Right kidney (tissue), 1 donor: ENCODE measurements around the gene ZDHHC11B.
"Not testable (repeated sequence)": the region's sequence is repeated elsewhere in the genome, so short reads cannot be mapped to it uniquely, and the experiment has no call there.

ENCODE experiments used
- DNase-seq: peaks from one replicate; pipeline ENCODE4 v3.0.0-alpha.2; 2016

ZDHHC11B gene

DNA sequence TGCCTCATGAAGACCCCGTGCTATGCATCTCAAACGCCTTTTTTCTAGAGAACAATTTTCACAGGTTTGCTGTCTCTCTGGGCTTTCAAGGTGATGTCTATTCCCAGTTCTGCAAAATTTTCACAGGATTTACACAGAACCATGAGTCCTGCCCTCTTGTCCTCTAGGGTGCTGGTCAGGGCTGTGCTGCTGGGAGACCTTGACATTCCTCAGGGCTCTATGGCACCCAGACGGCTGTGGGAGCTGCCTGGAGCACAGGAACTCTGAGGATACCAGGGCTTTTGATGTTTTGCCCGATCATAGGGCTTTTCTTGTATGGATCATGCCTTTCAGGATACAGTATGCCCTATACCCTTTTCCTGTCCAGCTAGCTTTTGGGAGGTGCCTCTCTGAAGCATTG lies 68.9 kb downstream of the ZDHHC11B start:
- not testable (repeated sequence) for DNase-seq

DNA sequence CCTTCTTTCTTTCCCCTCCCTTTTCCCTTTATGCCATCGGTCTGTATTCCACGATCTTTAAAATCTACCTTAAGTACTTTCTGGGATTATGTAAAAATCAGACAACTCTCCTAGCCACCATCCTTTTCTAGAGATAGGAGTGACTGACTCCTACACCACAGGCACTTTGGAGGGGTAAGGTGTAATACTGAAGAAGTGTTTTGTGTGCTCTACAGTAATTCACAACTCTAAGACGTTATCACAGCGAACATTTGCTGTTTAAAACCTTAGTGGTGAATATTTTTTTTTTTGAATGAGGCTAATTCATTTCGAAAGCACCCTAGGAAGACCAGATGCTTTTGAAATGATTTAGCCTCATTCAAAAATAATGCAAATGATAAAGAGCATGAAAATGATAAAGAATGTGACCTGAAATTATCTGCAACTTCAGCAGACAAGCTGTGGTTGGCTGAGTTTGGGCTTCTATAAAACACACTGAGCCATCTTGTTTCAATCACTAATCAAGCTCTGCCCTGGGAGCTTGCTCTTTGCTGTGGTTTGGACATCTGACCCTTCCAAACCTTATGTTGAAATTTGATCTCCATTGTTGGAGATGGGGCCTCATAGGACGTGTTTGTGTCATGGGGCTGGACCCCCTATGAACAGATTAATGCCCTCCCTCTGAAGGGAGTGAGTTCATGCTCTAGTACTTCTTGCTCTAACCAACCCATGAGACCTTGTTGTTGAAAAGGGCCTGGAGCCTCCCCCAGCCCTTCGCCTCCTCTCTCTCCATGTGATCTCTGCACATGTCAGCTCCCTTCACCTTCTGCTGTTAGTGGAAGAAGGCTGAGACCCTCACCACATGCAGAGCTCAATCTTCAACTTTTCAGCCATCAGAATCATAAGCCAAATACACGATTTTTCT lies 70.1 kb downstream of the ZDHHC11B start:
- not testable (repeated sequence) for DNase-seq

DNA sequence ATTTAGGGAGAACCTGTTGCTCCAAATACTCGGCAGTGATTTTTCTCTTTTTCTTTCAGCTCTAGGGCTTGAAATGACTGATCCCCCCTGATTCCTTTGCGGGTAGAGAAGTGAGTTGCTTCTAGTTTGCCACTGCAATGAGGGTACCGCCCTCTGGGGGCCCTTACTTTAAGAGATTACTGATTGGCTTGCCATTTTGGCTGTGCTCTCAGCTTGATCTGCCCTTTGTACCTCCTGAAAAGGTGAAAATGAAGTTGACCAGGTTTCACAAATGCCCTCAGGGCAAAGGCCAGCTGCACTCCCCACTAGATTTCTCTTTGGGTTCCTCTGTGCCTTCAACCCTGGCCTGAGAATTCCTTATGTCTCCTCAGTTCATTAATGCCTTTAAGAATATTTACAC lies 70.8 kb downstream of the ZDHHC11B start:
- DNase-seq = not testable (repeated sequence)

DNA sequence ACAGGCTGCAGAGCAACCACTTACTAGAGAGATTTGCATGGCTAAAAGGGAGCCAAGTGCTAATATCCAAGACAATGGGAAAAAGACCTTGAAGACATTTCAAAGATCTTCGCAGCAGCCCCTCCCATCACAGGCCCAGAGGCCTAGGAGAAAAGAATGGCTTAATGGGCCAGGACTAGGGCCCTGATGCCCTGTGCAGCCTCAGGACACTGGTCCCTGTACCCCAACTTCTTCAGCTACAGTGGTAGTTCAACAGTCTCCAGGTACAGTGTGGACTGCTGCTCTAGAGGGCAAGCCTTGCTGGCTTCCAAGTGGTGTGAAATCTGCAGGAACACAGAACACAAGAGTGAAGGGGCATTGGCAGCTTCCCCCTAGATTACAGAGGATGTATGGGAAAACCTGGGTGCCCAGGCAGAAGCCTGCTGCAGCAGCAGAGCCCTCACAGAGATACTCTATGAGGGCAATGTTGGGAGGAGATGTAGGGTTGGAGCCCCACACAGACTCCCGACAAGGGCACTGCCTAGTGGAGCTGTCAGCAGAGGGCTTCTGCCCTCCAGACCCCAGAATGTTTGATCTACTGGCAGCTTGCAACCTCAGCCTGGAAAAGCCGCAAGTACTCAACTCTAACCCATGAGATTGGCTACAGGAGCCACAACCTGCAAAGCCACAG lies 75.5 kb downstream of the ZDHHC11B start:
- not testable (repeated sequence) for DNase-seq

DNA sequence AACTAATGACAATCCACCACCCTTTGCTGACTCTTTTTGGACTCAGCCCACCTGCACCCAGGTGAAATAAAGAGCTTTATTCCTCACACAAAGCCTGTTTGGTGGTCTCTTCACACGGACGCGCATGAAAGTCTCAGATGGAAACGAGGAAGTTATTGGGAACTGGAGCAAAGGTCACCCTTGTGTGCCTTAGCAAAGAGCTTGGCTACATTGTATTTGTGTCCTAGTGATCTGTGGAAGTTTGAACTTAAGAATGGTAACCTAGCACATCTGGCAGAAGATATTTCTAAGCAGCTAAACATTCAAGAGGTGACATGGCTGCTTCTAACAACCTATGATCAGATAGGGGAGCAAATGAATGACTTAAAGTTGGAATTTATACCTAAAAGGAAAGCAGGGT lies 76.2 kb downstream of the ZDHHC11B start:
- DNase-seq = not testable (repeated sequence)

DNA sequence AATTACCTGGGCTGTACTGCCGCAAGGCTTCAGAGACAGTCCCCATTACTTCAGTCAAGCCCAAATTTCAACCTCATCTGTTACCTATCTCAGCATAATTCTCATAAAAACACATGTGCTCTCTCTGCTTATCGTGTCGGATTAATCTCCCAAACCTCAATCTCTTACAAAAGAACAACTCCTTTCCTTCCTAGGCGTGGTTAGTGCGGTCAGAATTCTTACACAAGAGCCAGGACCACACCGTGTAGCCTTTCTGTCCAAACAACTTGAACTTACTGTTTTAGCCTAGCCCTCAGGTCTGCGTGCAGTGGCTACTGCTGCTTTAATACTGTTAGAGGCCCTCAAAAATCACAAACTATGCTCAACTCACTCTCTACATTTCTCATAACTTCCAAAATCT lies 78.4 kb downstream of the ZDHHC11B start:
- DNase-seq = not testable (repeated sequence)

DNA sequence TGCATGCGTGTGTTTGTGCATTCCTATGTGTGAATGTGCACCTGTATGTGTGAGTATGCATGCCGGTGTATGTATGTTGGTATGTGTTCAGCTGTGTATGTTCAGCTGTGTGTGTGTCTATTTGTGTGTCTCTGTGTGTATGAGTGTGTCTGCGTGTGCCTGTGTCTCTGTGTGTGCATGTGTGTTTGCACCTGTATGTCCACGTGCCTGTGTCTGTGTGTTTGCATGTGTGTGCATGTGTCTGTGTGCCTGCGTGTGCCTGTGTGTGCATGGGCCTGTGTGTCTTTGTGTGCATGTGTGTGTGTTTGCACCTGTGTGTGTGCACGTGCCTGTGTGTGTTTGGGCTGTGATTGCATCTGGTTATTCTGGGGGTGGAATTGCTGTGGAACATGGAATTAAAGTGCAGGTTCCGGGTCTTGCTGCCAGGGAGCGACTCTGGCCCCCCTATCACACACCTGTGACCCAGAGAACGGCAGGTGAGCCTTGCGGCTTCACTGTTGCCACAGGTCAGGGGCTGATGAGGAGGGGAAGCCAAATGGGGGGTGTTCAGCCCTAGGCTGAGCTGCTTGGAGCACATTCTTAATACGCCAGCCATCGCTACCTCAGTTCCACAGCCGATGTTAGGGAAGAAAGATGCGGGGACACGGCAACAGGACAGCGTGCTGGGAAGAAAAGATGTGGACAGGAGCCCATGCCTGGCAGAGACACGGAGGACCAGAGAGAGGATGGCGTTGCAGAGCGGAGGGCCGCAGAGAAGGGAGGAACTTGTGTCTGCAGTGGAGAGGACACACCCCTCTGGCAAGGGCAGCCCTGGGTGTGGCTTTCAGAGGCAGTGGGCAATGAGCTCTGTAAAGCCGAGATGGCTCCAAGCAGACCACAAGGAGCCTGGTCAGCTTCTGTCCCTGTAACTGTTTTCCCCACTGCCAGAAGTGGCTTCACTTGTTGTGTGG lies 87.5 kb downstream of the ZDHHC11B start:
- not testable (repeated sequence) for DNase-seq

DNA sequence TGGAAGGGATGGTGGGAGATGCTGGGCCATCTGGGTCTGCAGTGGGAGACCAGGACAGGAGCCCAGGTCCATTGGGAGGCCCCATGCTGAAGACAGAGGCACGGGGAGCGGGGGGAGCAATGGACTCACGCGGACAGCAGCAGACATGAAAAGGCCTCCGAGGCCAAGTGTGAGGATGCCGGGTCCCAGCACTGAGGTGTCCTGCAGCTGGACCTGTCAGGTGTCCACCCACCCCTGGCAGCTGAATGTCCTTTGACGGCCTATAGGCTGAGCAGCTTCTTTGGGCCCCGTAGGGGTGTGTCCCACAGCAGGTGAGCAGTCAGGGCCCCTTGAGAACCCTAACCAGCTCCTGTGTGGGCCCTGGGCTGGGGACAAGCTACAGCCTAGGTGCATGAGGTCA lies 88.3 kb downstream of the ZDHHC11B start:
- DNase-seq = not testable (repeated sequence)

DNA sequence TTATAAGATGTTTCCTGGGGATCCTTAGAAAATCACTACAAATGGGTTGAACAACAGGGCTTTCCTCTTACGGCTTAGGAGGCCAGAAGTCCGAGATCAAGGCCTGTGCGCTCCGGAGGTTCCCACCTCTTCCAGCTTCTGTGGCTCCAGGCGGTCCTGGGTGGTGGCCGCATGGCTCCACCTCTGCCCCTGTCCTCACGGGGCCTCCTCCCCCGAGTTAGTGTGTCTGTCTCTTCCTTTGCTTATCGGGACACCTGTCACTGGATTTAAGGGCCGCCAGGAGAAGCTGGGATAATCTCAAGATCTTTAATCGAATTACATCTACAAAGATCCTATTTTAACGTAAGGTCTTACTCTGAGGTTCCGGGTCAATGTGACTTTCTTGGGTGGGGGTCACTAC lies 89.1 kb downstream of the ZDHHC11B start:
- not testable (repeated sequence) for DNase-seq

DNA sequence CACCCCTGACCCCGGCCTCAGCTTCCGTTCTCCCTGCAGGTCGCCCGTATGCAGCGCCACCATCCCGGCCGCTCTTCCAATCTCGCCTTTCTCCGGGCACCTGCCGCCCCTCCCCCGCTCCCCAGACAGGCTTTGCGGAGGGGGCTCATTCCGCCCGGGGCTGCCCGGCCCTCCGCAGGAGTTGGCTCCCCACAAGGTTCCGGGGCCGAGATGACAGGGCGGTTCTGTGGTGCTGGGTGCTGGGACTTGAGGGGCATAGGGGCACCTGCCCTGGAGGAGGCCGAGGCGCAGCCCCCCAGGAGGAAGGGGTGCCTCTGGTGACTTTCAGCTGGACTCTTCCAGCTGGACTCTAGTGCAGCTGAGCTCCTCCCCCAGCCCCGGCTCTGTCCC lies 90.5 kb downstream of the ZDHHC11B start:
- DNase-seq = not testable (repeated sequence)

DNA sequence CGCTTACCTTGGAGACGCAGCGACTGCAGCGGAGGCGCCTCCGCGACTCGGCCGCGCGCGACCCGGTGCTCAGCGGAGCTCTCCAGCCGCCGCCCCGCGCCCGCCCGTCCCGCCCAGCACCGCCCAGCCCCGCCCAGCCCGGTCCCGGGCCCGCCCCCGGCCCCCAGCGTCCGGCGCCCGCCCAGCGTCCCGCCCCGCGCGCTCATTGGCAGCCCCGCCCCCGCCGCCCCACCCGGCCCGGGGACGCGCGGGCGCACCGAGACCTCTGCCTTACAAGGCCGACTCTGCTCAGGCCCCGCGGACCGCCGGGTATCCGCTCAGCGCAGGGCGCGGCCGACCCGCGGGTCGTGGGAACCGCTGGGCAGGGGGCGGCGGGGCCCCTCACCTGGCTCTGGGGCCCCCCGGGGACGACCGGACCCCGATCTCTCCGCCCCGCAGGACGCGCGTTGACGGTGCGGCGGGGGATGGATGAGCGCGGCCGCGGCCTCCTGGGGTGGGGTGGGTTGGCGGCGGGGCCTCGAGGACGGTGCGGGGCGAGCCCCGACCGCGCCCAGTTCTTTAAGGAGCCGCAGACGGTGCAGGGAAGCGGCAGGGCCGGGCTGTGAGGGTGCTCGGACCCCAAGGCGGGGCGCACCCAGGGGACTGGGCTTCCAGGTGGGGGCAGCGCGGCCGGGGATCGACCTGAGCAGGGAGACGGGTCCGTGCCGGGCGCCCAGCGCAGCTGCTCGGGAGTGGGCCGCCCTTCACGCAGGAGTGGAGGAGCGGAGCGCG lies 91.1 kb downstream of the ZDHHC11B start, which contains the start of gene TPPP:
Gene TPPP, minus strand, starts transcription at position 82 of the 771 bp plus-strand sequence. CDS start 15,292 bp downstream, outside the sequence.
- peak; percentile 71 for DNase-seq

DNA sequence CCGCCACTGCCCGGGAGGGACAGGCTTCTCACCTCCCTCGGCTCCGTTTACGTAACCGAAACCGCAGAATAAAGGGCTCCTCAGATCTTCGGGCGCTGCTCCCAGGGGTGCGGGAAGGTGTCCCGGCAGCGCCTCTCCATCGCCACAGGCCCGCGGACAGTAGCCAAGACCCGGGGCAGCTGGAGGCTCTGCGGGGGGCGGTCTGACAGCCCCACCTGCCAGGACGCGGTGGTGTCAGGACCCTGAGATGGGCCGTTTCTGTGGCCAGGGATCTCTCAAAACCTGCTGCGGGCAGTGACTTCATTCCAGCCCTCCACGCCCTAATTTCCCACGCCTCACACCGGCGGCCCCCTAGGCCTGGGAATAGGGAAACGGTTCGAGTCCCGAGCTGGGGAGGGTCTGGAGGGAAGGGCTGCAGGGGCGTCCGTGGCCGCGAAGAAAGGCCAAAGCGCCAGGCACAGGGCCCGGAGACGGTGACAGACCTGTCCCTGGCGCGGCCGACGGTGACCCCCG lies 91.9 kb downstream of the ZDHHC11B start:
- DNase-seq = peak; percentile 47

DNA sequence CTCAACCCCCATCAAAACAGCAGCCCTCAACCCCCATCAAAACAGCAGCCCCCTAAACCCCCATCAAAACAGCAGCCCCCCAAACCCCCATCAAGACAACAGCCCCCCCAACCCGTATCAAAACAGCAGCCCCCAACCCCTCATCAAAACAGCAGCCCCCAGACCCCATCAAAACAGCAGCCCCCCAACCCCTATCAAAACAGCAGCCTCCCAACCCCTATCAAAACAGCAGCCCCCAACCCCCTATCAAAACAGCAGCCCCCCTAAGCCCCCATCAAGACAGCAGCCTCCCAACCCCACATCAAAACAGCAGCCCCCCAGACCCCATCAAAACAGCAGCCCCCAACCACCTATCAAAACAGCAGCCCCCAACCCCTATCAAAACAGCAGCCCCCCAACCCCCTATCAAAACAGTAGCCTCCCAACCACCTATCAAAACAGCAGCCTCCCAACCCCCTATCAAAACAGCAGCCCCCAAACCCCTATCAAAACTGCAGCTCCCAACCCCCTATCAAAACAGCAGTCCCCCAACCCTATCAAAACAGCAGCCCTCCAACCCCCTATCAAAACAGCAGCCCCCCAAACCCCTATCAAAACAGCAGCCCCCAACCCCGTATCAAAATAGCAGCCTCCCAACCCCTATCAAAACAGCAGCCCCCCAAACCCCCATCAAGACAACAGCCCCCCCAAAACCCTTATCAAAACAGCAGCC lies 92.6 kb downstream of the ZDHHC11B start:
- DNase-seq = no peak

DNA sequence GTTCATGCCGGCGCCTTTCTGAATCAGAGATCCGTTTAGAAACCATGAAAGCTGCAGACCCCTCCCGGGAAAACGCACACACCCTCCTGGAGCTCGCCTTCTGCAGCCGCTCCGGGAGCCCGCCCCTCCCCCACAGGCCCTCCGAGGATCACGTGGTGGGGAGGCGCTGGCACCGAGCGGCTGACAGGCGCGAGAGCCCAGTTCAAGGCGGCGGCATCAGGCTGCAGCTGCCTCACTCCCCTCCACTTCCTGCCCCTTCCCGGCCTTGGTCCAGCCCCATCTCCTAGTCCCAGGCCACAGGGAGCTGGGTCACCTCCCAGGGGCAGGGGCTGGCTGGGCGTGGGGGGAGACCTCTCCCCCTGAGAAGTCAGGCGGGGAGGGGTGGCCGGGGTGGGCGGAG lies 93.5 kb downstream of the ZDHHC11B start:
- not testable (repeated sequence) for DNase-seq

DNA sequence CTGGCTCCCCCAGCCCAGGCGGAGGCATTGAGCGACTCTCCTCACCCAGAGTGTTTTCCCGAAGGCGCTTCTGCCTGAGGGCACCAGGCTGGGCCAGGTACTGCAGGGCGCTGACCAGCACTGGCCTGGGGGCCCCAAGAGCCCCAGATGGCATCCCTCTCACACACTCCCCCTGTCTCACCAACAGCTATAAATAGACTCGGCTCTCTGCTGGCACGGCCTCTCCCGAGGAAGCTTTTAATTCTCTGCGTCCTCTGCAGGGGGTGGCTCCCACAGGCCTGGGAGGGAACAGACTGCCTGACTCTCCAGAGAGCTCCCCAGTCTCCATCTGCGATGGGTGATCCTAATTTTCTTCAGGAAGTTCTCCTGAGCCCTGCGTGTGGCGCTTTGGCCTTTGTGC lies 94.2 kb downstream of the ZDHHC11B start:
- DNase-seq = not testable (repeated sequence)

DNA sequence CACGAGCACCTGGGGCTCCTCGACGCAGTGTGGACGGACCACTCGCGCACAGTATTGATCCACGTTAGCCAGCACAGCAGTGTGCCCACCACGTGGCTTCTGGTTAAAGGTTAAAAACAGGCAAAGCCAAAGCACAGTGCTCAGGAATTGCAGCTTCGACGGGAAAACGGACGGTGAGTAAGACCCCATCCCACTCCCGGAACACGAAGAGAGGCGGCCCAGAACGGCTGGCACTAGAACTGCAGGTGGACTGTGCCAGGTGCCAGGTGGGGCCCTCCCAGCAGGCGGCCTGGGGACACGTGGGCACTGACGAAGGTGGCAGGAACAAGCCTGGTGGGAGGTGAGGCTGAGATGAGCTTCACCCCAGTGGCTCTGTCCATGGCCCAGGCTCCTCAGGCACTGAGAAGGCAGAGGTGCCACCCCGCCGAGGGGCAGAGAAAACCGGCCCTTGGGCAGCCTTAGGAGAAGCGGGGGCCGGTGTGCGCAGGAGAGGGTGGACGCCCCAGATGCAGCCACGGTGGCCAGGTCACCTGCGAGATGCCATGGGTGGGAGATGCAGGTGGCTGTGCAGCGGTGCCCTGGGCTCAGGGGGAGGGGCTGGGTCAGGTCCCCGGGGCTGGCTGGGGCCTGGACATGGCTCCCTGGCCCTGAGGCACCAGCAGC lies 96.0 kb downstream of the ZDHHC11B start:
- DNase-seq = not testable (repeated sequence)

DNA sequence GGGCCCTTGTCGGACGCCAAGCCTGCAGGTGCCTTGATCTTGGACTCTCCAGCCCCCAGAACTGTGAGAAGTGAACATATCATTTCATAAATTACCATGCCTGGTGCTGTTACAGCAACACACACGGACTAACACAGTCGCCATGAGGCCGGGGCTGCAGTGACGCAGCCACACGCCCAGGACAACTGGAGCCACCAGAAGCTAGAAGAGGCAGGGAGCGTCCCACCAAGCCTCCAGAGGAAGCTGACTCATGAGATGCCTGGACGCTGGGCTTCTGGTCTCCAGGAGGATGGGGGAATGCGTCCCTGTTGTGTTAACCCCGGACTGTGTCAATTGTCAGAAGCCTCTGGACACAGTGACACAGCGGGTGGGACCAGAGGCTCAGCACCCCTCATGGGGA lies 97.6 kb downstream of the ZDHHC11B start:
- DNase-seq = not testable (repeated sequence)

DNA sequence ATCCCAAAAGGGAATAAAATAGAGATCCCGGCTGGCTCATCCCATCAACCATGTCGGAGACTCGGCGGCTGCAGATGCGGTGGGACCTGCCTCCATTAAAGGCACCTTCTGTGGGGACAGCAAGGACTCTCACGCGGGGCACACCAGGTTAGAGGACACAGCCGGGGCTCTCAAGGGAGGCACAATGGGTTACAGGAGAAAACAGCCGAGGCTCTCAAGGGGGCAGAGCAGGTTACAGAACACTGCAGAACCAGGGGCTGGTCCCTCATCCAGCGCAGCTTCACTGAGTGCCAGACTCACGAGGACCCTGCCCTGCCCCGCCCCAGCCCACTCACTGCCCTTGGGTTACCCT lies 98.4 kb downstream of the ZDHHC11B start:
- not testable (repeated sequence) for DNase-seq

DNA sequence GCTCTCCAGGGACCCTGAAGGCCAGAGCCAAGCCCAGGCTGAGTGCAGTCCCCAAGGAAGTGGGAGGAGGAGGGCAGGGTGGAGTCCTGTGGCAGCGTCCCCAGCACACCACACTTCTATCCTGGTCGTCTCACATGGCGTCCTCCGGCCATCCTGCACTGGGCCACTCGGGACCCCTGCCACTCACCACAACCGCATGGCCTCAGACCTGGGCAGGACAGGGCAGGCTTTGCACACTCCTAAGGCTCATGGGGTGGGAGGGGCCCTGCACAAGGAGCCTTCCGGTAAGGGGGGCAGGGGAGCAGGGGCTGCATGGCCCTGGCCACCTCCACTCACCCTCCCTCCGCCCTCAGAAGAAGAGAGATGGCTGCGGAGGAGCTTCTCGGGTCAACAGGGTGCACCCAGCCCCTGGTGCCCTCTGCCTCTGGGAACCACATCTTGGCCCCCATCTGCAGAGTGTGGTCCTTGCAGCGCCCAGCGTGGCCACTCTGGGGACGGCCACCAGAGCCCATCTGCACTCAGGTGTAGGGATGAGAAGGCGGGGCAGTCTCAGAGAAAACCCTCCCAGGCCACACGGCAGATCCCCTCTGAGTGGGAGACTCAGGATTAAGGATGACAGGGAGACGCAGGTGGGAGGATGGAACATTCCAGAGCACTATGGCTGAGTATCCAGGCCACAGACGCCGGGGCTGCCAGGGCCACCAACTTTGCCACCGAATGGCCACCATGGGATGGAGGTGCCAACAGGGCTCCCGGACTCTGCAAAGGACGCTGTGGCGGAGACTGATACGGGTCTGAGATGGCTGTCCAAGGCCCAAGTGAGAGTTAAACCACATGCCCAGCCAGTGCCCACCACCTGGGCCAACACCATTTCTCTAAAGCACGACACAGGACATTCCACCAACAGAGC lies 99.0 kb downstream of the ZDHHC11B start:
- DNase-seq = no peak
